Thyroid gland (tissue), 4 donors: Measurements from ENCODE around the gene PDZD8. TPM values are rescaled to one million over a fixed set of nuclear protein-coding genes. Genes with fewer than 3 reads are reported as not detected.

Experiments
- DNase-seq, 2 donors: peaks; one replicate each; pipeline ENCODE4 v3.0.0-alpha.2; 2019
- H3K27ac ChIP-seq, 3 donors: fragments of 200-600 bp; sonication (generic); 1 replicate in 2 of 3; 2 replicates in 1 of 3; pipeline ENCODE4 v1.5.1; 2016 to 2019; ENCODE audit warnings: mild to moderate bottlenecking in 1 of 3, moderate library complexity in 1 of 3
- H3K27me3 ChIP-seq: fragments of 200-600 bp; sonication (generic); one replicate; pipeline ENCODE4 v1.5.1; 2019
- H3K36me3 ChIP-seq, 2 donors: fragments of 200-600 bp; sonication (generic); one replicate each; pipeline ENCODE4 v1.5.1; 2016 to 2019
- H3K4me1 ChIP-seq, 2 donors: fragments of 200-600 bp; sonication (generic); one replicate each; pipeline ENCODE4 v1.5.1; 2017 to 2019
- H3K4me3 ChIP-seq, 3 donors: fragments of 200-600 bp; sonication (generic); replicated peaks in 1 of 3; 1 replicate in 2 of 3; 2 replicates in 1 of 3; pipeline ENCODE4 v1.5.1; 2016; ENCODE audit warnings: mild to moderate bottlenecking in 1 of 3
- H3K9me3 ChIP-seq: fragments of 200-600 bp; sonication (generic); one replicate; pipeline ENCODE4 v1.5.1; 2017
- CTCF ChIP-seq, 6 experiments: fragments of 200-600 bp in 3 of 6; fragments of 450-650 bp in 3 of 6; sonication (generic) in 3 of 6; IDR thresholded peaks; one replicate each; pipeline ENCODE4 v1.5.1; 2016 to 2019; ENCODE audit warnings: antibody characterized with exemption in 6 of 6, mild to moderate bottlenecking in 2 of 6, inconsistent platforms in 1 of 6, moderate library complexity in 1 of 6
- POLR2A ChIP-seq, 2 donors: fragments of 450-650 bp; IDR thresholded peaks; one replicate each; pipeline ENCODE4 v1.6.1; 2017; ENCODE audit warnings: antibody characterized with exemption in 2 of 2, mild to moderate bottlenecking in 2 of 2, moderate library complexity in 1 of 2
- WGBS, 2 donors: methylation state at CpG; one replicate each; pipeline ENCODE4 v1.1.5; 2017; 5-methylcytosine and 5-hydroxymethylcytosine counted together
- intact Hi-C: fragments of 100-400 bp; cut with DNase I; formaldehyde crosslinking; loops from one replicate; pipeline ENCODE4 v1.15.1; 2023
- total RNA-seq, 4 donors: library from RNA; depleted of rRNA; stranded (reverse); fragments of >200 nt; gene quantifications; one replicate each; pipeline ENCODE4 v1.2.3, GENCODE V29; 2016

Gene PDZD8
- total RNA-seq, 4 donors from 2014 or later: 31.3 to 49.0 (median 35.1) TPM

GRCh38 chr10:117360994-117361667 is 14.1 kb downstream of the PDZD8 start:
- no peaks in the 10 kb centered on the region for H3K9me3 ChIP-seq
- no peaks in the 10 kb centered on the region for H3K36me3 ChIP-seq
- H3K4me1 ChIP-seq: peaks cover 13 to 21% of the 10 kb centered on the region in 2 donors
- TF ChIP-seq POLR2A (IDR thresholded peaks at IDR 0.05) (no peak), CTCF (IDR thresholded peaks at IDR 0.05) (no peak)
- WGBS, 2 donors: 39 to 61% methylated on average over 3 of the region's 3 CpGs
- no peak overlapping the region for H3K4me3 ChIP-seq
- H3K27ac ChIP-seq: no peak overlapping the region
- H3K27me3 ChIP-seq: no peaks in the 10 kb centered on the region
- intact Hi-C loops: no loop called here
- no peak for DNase-seq

- no peaks in the 10 kb centered on the region for H3K9me3 ChIP-seq
- DNase-seq: no peak
- H3K4me3 ChIP-seq: no peak overlapping the region
- TF ChIP-seq POLR2A (IDR thresholded peaks at IDR 0.05) (no peak), CTCF (IDR thresholded peaks at IDR 0.05) (no peak)
- no peaks in the 10 kb centered on the region for H3K27me3 ChIP-seq
- intact Hi-C loops: no loop called here
- no peaks in the 10 kb centered on the region for H3K36me3 ChIP-seq
- WGBS, 2 donors: 89 to 93% methylated on average over 1 of the region's 1 CpG
- H3K27ac ChIP-seq: no peak overlapping the region
- H3K4me1 ChIP-seq: peaks cover 13 to 21% of the 10 kb centered on the region in 2 donors
Measured at GRCh38 chr10:117360016-117360415, 15.2 kb downstream of the PDZD8 start.

- 81 to 95% methylated on average over 3 of the region's 3 CpGs for WGBS, 2 donors
- TF ChIP-seq CTCF (IDR thresholded peaks at IDR 0.05) (no peak), POLR2A (IDR thresholded peaks at IDR 0.05) (no peak)
Measured at GRCh38 chr10:117355072-117355471, 20.2 kb downstream of the PDZD8 start.

GRCh38 chr10:117353684-117354083 is 21.6 kb downstream of the PDZD8 start:
- H3K4me1 ChIP-seq: no peaks in the 10 kb centered on the region
- DNase-seq: no peak
- H3K9me3 ChIP-seq: no peaks in the 10 kb centered on the region
- H3K36me3 ChIP-seq: no peaks in the 10 kb centered on the region
- intact Hi-C loops: no loop called here
- no peak overlapping the region for H3K4me3 ChIP-seq
- whole genome bisulfite sequencing, 2 donors: 87 to 92% methylated on average over 2 of the region's 2 CpGs
- no peak overlapping the region for H3K27ac ChIP-seq
- no peaks in the 10 kb centered on the region for H3K27me3 ChIP-seq
- no peak for TF ChIP-seq POLR2A (IDR thresholded peaks at IDR 0.05)
- no peak for TF ChIP-seq CTCF (IDR thresholded peaks at IDR 0.05)

More at GRCh38 chr10:117355072-117355471, 20.2 kb downstream of the PDZD8 start:
- no peak overlapping the region for H3K4me3 ChIP-seq
- no peaks in the 10 kb centered on the region for H3K4me1 ChIP-seq
- no peaks in the 10 kb centered on the region for H3K9me3 ChIP-seq
- no peaks in the 10 kb centered on the region for H3K36me3 ChIP-seq
- H3K27me3 ChIP-seq: no peaks in the 10 kb centered on the region
- DNase-seq: no peak
- intact Hi-C loops: no loop called here
- H3K27ac ChIP-seq: no peak overlapping the region

- WGBS, 2 donors: 96% methylated on average over 2 of the region's 2 CpGs
- Histone ChIP-seq H3K9me3 (no peaks in the 10 kb centered on the region), H3K27me3 (no peaks in the 10 kb centered on the region), H3K36me3 (no peaks in the 10 kb centered on the region), H3K27ac (no peak overlapping the region), H3K4me1 (no peaks in the 10 kb centered on the region), H3K4me3 (no peak overlapping the region)
- no peak for TF ChIP-seq POLR2A (IDR thresholded peaks at IDR 0.05)
- no peak for TF ChIP-seq CTCF (IDR thresholded peaks at IDR 0.05)
- intact Hi-C loops: no loop called here
- DNase-seq: no peak
Measured at GRCh38 chr10:117352724-117353123, 22.5 kb downstream of the PDZD8 start.
